Cardiac muscle cell (in vitro differentiated cells and primary cell): Measurements from ENCODE around the gene KLF7. TPM values are rescaled to one million over a fixed set of nuclear protein-coding genes. Genes with fewer than 3 reads are reported as not detected.

Experiments used
- DNase-seq, 2 donors: peaks; one replicate each; pipeline versions ENCODE4 v3.0.0 to v3.0.0-alpha.2; 2010 to 2017; ENCODE audit warnings: low read depth in 1 of 2, low spot score in 1 of 2
- H3K27ac ChIP-seq: fragments of 200-600 bp; sonication (generic); 2 replicates; pipeline ENCODE4 v1.5.1; 2016
- H3K27me3 ChIP-seq: fragments of 200-600 bp; sonication (generic); 2 replicates; pipeline ENCODE4 v1.6.0; 2016; ENCODE audit warnings: control low read depth
- H3K36me3 ChIP-seq: fragments of 200-600 bp; sonication (generic); 2 replicates; pipeline ENCODE4 v1.5.1; 2016; ENCODE audit warnings: control low read depth
- H3K4me1 ChIP-seq: fragments of 200-600 bp; sonication (generic); 2 replicates; pipeline ENCODE4 v1.8.1; 2017; ENCODE audit warnings: low read depth, mild to moderate bottlenecking, mixed run types
- H3K4me3 ChIP-seq: fragments of 200-600 bp; sonication (generic); 2 replicates; pipeline ENCODE4 v1.5.1; 2016; ENCODE audit warnings: mild to moderate bottlenecking
- H3K9me3 ChIP-seq: fragments of 200-600 bp; sonication (generic); 2 replicates; pipeline ENCODE4 v1.5.1; 2017; ENCODE audit warnings: low read depth, mild to moderate bottlenecking, control low read depth
- CTCF ChIP-seq: IDR thresholded peaks from 2 replicates; pipeline ENCODE4 v1.5.1; 2012; ENCODE audit warnings: low read depth, mild to moderate bottlenecking, low read length
- polyA plus RNA-seq: library from polyadenylated mRNA; unstranded; fragments of >200 nt; fragmentation: Nextera tagmentation; extraction: Ambion mirVana; gene quantifications from 2 replicates; pipeline ENCODE4 v1.2.1, GENCODE V29; 2016
- total RNA-seq: library from RNA; depleted of rRNA; stranded (reverse); fragments of >200 nt; gene quantifications from 2 replicates; pipeline ENCODE4 v1.2.3, GENCODE V29; 2016

The KLF7 gene
- total and polyA plus RNA-seq, 2 experiments from 2014 or later, result 8.3 to 9.3 TPM

GRCh38 chr2:207135340-207135739 is 30.4 kb downstream of the KLF7 start:
- H3K4me3 ChIP-seq, result no peak overlapping the region
- no peaks in the 10 kb centered on the region for H3K9me3 ChIP-seq
- peak in 1 of 2 donors; percentile 46 for DNase-seq
- no peak overlapping the region for H3K27ac ChIP-seq
- H3K36me3 ChIP-seq, result no peaks in the 10 kb centered on the region
- TF ChIP-seq CTCF, result no peak
- no peaks in the 10 kb centered on the region for H3K27me3 ChIP-seq
- H3K4me1 ChIP-seq, result peaks cover 14% of the 10 kb centered on the region

- no peaks in the 10 kb centered on the region for H3K36me3 ChIP-seq
- H3K4me1 ChIP-seq, result peaks cover 14% of the 10 kb centered on the region
These were observed 31.8 kb downstream of the KLF7 start for GRCh38 chr2:207133820-207134519.

GRCh38 chr2:207133458-207133819 is 32.3 kb downstream of the KLF7 start:
- TF ChIP-seq CTCF, result no peak
- no peak overlapping the region for H3K4me3 ChIP-seq
- H3K4me1 ChIP-seq, result peaks cover 14% of the 10 kb centered on the region
- no peak for DNase-seq
- no peaks in the 10 kb centered on the region for H3K27me3 ChIP-seq
- no peaks in the 10 kb centered on the region for H3K9me3 ChIP-seq
- no peak overlapping the region for H3K27ac ChIP-seq
- H3K36me3 ChIP-seq, result no peaks in the 10 kb centered on the region

More at GRCh38 chr2:207133820-207134519, 31.8 kb downstream of the KLF7 start:
- H3K27me3 ChIP-seq, result no peaks in the 10 kb centered on the region
- no peak overlapping the region for H3K4me3 ChIP-seq
- no peak for TF ChIP-seq CTCF
- no peak overlapping the region for H3K27ac ChIP-seq
- DNase-seq, result peak in 1 of 2 donors; percentile 96
- H3K9me3 ChIP-seq, result no peaks in the 10 kb centered on the region

GRCh38 chr2:207132019-207132418 is 33.7 kb downstream of the KLF7 start:
- H3K4me3 ChIP-seq, result no peak overlapping the region
- TF ChIP-seq CTCF, result no peak

GRCh38 chr2:207131594-207131993 is 34.2 kb downstream of the KLF7 start:
- Histone ChIP-seq H3K27me3 (no peaks in the 10 kb centered on the region), H3K4me1 (peaks cover 5% of the 10 kb centered on the region), H3K27ac (no peak overlapping the region), H3K9me3 (no peaks in the 10 kb centered on the region), H3K36me3 (no peaks in the 10 kb centered on the region), H3K4me3 (no peak overlapping the region)
- no peak for TF ChIP-seq CTCF
- DNase-seq, result no peak

More at GRCh38 chr2:207132019-207132418, 33.7 kb downstream of the KLF7 start:
- no peaks in the 10 kb centered on the region for H3K27me3 ChIP-seq
- H3K9me3 ChIP-seq, result no peaks in the 10 kb centered on the region
- peak in 1 of 2 donors; percentile 33 for DNase-seq
- H3K27ac ChIP-seq, result no peak overlapping the region
- no peaks in the 10 kb centered on the region for H3K36me3 ChIP-seq
- peaks cover 9% of the 10 kb centered on the region for H3K4me1 ChIP-seq
